OCI-LY7 (cell line): ENCODE results near the gene ZFP36.

Experiments used
- CTCF ChIP-seq: fragments of 200-600 bp; sonication (generic); conservative IDR thresholded peaks from 2 replicates; pipeline ENCODE4 v1.5.1; 2014; ENCODE audit warnings: mild to moderate bottlenecking, antibody characterized with exemption, low read length, moderate library complexity, mixed read lengths
- EZH2phosphoT487 ChIP-seq: fragments of 200-600 bp; sonication (generic); IDR thresholded peaks from 2 replicates; pipeline ENCODE4 v1.6.1; 2018; ENCODE audit warnings: low read depth, borderline replicate concordance, mild to moderate bottlenecking, mixed run types, antibody characterized with exemption, low read length, moderate library complexity, mixed read lengths

GRCh38 chr19:39425744-39426143 is 19.1 kb downstream of the ZFP36 start:
- no peak for TF ChIP-seq CTCF
- no peak for TF ChIP-seq EZH2phosphoT487
